ENCODE measurements around the gene FGF7.
"Not testable (repeated sequence)": the region's sequence is repeated elsewhere in the genome, so short reads cannot be mapped to it uniquely, and the experiment has no call there.

Gene FGF7

DNA sequence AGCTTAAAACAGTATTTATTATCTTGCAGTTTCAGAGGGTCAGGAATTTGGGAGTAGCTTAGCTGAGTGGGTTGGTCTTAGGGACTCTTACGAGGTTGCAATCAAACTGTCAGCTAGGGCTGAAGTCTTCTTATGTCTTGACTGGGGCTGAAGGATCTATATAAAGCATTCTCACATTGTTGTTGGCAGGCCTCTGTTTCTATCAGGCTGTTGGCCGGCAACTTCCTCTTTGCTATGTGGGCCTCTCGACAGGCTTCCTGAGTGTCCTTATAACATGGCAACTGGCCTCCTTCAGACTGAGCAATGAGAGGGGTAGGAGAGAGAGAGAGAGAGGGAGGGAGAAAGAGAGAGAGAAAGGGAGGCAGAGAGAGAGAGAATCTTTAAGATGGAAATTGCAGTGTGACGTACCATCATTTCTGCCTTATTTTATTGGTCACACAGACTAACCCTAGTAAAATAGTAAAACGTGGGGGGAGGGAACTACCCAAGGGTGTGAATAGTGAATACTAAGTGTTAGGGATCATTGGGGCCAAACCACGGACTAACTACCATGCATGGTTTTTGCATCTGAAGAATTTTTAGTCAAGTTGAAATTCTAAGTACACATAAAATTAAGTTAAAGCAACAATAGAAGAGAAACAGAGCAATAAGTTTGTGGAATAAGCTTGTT lies 16.1 kb downstream of the FGF7 start:
- DNase-seq (ENCODE audit: low read depth, low spot score): peak; percentile 17

GRCh38 chr15:49439678-49440395 lies 16.8 kb downstream of the FGF7 start:
- peak; percentile 41 for DNase-seq (ENCODE audit: low read depth, low spot score)

DNA sequence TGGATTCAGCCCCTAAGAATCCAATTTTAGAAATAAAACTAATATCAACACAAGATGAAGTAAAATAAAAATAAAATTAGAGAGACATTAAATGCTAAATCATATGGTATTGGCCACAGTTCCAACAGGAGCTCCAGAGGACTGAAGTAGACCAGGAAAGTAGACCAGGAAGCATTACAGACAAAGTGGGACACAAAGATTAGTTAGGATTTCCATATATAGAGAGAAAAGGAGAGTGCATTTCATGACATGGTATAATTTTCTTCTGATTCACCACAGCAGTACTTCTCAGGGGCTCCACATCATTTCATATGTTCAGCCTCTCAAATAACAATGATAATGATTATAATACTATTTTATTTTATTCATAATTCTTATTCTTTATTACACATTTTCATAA lies 18.3 kb downstream of the FGF7 start:
- no peak for DNase-seq (ENCODE audit: low read depth, low spot score)

GRCh38 chr15:49441816-49442215 lies 18.8 kb downstream of the FGF7 start:
- no peak for DNase-seq (ENCODE audit: low read depth, low spot score)

GRCh38 chr15:49452595-49452994 lies 29.6 kb downstream of the FGF7 start:
- DNase-seq (ENCODE audit: low read depth, low spot score): no peak

GRCh38 chr15:49456166-49456565 lies 33.1 kb downstream of the FGF7 start:
- no peak for DNase-seq (ENCODE audit: low read depth, low spot score)

DNA sequence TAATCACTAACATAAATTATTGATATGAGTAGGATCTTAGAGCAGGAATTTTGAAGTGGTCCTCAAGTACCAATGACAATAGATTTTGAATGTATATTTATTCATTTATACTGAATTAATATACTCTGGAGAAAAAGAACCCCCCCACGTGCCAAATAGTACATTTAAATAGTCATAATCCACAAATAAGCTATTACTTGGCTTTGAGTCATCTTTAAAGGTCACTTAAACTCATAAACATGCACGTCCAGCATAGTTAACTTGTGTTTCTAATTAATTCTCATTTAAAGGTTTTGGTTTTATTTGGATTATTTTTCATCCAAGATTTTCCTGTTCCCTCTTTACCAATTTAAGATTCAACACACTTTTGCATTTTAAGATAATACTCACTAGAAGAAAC lies 35.1 kb downstream of the FGF7 start:
- no peak for DNase-seq (ENCODE audit: low read depth, low spot score)

GRCh38 chr15:49460411-49460941 lies 37.4 kb downstream of the FGF7 start:
- no peak for DNase-seq (ENCODE audit: low read depth, low spot score)

DNA sequence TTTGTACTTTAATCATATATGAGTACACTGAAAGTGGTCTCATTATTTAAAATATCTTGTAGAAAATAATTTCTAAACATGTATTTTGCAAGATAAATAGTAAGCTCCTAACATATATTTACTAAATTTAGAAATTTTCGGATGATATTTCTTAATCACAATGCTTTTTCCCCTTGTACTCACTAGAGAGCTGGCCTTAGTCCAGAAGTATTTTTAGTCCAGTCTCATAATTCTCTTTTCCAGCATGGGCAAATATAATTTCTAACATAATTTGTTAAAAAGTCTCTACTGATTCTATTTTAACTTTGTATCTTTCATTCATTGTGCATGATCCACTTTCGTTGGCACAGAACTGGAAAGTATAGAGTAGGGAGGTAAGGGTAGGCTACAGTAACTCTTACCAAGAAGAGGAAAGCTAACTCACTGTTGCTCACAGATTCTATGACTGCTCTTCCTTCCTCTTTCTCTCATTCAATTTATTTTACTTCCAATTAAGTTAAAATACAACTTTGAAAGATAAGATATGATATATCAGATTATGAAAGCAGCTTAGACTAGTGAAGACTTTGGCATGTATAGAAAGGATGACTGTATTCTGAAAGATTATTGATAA lies 39.3 kb downstream of the FGF7 start:
- DNase-seq (ENCODE audit: low read depth, low spot score): no peak

DNA sequence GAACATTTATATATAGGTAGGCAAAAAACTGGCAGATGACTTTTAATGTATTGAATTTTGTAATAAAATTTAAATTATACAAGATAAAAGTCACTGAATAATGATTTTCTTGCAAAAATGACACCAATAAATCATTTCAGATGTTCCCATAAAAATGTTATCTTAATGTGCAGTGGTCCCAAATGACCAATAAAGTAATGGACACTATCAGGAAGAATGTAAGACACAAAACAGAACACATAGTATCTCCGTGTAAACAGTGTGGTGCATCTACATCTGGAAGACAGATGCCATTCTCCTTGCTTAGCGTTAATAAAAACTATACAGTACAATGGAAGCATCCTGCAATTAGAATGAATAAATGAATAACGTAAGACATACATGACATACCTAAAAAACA lies 41.5 kb downstream of the FGF7 start:
- DNase-seq (ENCODE audit: low read depth, low spot score): no peak

DNA sequence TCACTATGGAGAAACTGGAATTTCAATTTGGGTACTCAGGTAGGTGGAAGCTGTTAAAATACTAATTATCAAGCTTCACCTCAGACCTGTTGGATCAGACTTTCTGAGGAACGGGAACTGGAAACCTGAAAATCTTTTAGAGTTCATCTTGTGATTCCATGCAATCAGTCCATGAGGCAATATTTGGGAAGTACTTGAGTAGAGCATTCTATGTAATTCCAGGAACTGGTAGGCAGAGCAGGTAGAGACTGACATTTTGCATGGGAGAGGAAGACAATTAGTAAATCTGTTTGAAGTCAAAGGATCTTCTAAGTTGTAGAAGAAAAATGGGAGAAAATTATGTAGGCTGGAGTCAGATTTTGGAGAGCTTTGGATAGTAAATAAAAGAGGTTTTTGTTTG lies 43.1 kb downstream of the FGF7 start:
- no peak for DNase-seq (ENCODE audit: low read depth, low spot score)

DNA sequence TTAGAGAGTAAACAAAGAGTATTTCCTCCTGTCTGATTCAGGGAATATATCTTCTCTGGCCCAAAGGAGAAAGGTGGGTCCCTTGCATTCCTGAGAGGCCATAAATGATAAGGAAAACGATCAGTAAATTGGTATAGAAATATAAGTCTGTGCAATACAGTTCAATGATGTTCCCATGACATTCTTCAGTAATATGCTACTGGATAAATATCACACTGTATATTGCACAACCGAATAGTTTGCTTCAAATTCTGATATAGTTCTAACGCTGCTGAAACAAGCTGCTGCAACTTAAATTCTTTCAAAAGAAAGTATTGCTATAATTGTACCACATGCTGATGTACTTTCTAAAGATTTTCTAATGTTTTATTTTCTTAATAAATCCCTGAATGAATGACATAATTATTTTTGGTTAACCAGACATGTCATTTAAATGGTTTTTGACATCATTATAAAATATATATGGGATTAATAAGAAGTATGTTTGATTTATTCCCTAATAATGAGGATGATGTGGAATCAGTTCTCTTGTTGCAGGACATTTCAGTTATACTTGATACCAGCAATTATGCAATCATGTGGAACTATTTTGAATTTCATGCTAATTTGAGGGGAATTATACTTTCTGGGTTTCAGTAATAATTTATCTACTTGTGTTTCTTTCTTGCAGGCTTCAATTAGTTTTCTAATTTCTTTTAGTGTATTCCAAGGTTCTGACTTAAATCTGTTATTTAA lies 44.9 kb downstream of the FGF7 start:
- DNase-seq (ENCODE audit: low read depth, low spot score): no peak

GRCh38 chr15:49468481-49468839 lies 45.4 kb downstream of the FGF7 start:
- no peak for DNase-seq (ENCODE audit: low read depth, low spot score)

DNA sequence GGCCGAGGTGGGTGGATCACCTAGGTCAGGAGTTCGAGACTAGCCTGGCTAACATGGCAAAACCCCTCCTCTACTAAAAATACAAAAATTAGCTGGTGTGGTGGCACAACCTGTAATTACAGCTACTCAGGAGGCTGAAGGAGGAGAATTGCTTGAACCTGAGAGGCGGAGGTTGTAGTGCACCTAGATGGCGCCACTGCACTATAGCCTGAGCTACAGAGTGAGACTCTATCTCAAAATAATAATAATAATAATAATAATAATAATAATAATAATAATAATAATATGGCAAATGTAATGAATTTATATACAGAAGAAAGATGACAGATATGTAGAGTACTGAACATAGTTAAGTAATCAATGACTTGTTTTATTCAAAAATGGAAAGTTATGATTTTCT lies 48.2 kb downstream of the FGF7 start:
- DNase-seq (ENCODE audit: low read depth, low spot score): not testable (repeated sequence)

- DNase-seq (ENCODE audit: low read depth, low spot score): no peak
Measured at GRCh38 chr15:49471733-49472132, 48.7 kb downstream of the FGF7 start.

DNA sequence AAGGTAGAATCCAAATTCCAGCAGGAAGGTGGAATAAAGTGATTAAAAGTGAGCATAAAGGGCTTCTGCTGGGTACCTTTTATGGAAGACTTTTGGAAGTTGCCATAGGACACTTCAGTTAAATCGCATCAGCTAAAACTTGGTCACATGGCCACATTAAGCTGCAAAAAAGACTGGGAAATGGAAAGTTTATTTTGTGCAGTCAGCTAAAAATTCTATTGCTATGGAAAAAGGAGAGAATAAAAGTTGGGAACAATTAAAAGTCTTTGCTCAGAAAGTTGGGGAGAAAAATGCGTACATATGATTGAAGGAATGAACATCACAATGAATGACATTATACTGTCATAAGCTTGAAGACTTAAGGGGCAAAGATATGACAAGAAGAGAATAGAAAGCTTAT lies 49.3 kb downstream of the FGF7 start:
- DNase-seq (ENCODE audit: low read depth, low spot score): no peak

GRCh38 chr15:49473031-49473430 lies 50.0 kb downstream of the FGF7 start:
- DNase-seq (ENCODE audit: low read depth, low spot score): no peak

- not testable (repeated sequence) for DNase-seq (ENCODE audit: low read depth, low spot score)
Measured at GRCh38 chr15:49478021-49478420, 55.0 kb downstream of the FGF7 start.

DNA sequence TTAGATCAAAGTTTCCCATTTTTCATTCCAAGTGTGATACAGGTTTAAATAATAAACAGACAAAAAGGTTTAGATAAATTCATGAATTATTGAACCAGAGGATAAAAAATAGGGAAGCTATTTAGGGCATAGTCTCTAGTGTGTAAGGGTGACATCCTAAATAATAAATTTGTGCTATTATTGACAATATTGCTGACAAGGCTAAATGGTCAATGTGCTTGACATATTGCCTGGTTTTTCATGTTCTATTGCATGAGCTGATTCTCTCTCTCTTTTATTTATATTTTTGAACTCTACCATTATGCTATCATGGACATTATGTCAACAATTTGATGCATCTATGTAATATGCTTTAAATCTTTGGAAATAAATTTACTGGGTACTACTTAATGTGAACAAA lies 55.9 kb downstream of the FGF7 start:
- DNase-seq (ENCODE audit: low read depth, low spot score): not testable (repeated sequence)

- DNase-seq (ENCODE audit: low read depth, low spot score): not testable (repeated sequence)
Measured at GRCh38 chr15:49485401-49485800, 62.4 kb downstream of the FGF7 start.

DNA sequence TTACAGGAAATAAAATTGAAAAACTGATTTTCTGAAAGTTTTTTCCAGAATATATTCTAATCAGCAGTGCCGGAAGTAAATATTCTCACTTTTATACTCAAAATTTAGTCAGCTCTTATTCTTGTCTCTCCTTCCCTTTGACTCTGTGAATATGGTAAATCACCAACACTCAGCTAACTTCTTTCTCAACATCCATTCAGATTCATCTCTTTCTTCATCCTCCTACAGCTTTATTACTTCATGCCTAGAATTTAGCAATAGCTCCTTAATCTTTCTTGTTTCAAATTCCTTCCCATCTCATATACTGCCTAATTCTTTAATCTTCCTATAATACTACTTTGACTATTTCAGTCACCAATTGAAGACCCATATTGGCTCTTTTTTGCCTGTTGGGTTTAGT lies 67.9 kb downstream of the FGF7 start:
- no peak for DNase-seq (ENCODE audit: low read depth, low spot score)

- no peak for DNase-seq (ENCODE audit: low read depth, low spot score)
Measured at GRCh38 chr15:49492151-49492550, 69.1 kb downstream of the FGF7 start.

All from astrocyte of the hippocampus (primary cell).